BJ (cell line): ENCODE data around the gene FUCA1. TPM values are rescaled to one million over a fixed set of nuclear protein-coding genes. Genes with fewer than 3 reads are reported as not detected.

Experiments used
- CTCF ChIA-PET: fragments of 350-600 bp; formaldehyde crosslinking; extraction: SDS; loops from one replicate; lab custom pipeline; 2021; ENCODE audit warnings: antibody characterized with exemption, inconsistent platforms; lab: Yijun Ruan, JAX
- POLR2A ChIA-PET: fragments of 300-600 bp; sonication (Branson Sonifier 250); formaldehyde crosslinking; extraction: SDS; loops from one replicate; lab custom pipeline; 2021; ENCODE audit warnings: antibody characterized with exemption; lab: Charles Lee
- DNase-seq: peaks from one replicate; pipeline ENCODE4 v3.0.0-alpha.2; 2011; ENCODE audit warnings: low read depth
- H3K27me3 ChIP-seq: 2 replicates; pipeline ENCODE4 v1.6.0; 2011; ENCODE audit warnings: low read length; ENCODE audit not compliant: control insufficient read depth, insufficient read depth
- H3K36me3 ChIP-seq: 2 replicates; pipeline ENCODE4 v1.5.1; 2011; ENCODE audit warnings: low read length; ENCODE audit not compliant: control insufficient read depth, insufficient read depth
- H3K4me3 ChIP-seq: 2 replicates; pipeline ENCODE4 v1.5.1; 2011; ENCODE audit warnings: low read depth, mild to moderate bottlenecking, control low read depth, low read length
- polyA plus RNA-seq: library from polyadenylated mRNA; depleted of rRNA; stranded (reverse); fragments of >200 nt; gene quantifications from 2 replicates; pipeline ENCODE4 v1.2.3, GENCODE V29; 2011
- TF ChIP-seq, protein P1 (sequence below): IDR thresholded peaks from 2 replicates; pipeline ENCODE4 v1.5.1; 2011; ENCODE audit warnings: low read depth, mild to moderate bottlenecking, control low read depth, inconsistent platforms, low read length, moderate library complexity; ENCODE audit not compliant: insufficient read depth

The FUCA1 gene
- polyA plus RNA-seq, 1 experiment, result 12.5 TPM

DNA sequence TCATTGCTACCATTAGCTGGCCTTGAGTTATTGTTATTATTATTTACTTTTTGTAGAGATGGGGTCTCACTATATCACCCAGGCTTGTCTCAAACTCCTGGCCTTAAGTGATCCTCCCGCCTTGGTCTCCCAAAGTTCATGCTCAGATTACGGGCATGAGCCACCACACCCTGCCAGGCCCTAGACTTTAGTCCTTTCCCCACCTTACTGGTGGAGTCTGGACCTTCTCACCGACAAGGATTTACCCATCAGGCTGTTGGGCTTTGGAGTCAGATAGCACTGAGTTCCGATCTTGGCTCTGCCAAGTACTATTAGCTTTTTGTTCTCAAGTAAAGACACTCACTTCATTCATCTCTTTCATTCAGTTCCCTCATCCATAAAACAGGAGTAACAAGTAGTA is 27.9 kb upstream of the FUCA1 start:
- Histone ChIP-seq H3K27me3 (peaks cover 9% of the 10 kb centered on the region), H3K4me3 (no peak overlapping the region), H3K36me3 (no peaks in the 10 kb centered on the region)
- POLR2A ChIA-PET, result no interaction called here
- DNase-seq, result no peak
- CTCF ChIA-PET, result interaction anchor here (1.0 to 1.1 kb wide), 2 partner anchors 55 to 86 kb away, joined by 3 read pairs; no protein-coding TSS in a partner anchor
- TF ChIP-seq, protein P1, sequence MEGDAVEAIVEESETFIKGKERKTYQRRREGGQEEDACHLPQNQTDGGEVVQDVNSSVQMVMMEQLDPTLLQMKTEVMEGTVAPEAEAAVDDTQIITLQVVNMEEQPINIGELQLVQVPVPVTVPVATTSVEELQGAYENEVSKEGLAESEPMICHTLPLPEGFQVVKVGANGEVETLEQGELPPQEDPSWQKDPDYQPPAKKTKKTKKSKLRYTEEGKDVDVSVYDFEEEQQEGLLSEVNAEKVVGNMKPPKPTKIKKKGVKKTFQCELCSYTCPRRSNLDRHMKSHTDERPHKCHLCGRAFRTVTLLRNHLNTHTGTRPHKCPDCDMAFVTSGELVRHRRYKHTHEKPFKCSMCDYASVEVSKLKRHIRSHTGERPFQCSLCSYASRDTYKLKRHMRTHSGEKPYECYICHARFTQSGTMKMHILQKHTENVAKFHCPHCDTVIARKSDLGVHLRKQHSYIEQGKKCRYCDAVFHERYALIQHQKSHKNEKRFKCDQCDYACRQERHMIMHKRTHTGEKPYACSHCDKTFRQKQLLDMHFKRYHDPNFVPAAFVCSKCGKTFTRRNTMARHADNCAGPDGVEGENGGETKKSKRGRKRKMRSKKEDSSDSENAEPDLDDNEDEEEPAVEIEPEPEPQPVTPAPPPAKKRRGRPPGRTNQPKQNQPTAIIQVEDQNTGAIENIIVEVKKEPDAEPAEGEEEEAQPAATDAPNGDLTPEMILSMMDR, result no peak

- peaks cover 9% of the 10 kb centered on the region for H3K27me3 ChIP-seq
- H3K4me3 ChIP-seq, result no peak overlapping the region
- no peaks in the 10 kb centered on the region for H3K36me3 ChIP-seq
- TF ChIP-seq, protein P1, result no peak
- CTCF ChIA-PET, result no interaction called here
- POLR2A ChIA-PET, result no interaction called here
- no peak for DNase-seq
Observed at GRCh38 chr1:23895082-23895481, 27.0 kb upstream of the FUCA1 start.

GRCh38 chr1:23889074-23889473 is 21.0 kb upstream of the FUCA1 start:
- no peaks in the 10 kb centered on the region for H3K36me3 ChIP-seq
- peaks cover 8% of the 10 kb centered on the region; the same call in 1 of the 2 replicates for H3K27me3 ChIP-seq
- ChIA-PET POLR2A (no interaction called here), CTCF (no interaction called here)
- no peak for DNase-seq
- TF ChIP-seq, protein P1, result no peak
- H3K4me3 ChIP-seq, result no peak overlapping the region

GRCh38 chr1:23885222-23885621 is 17.1 kb upstream of the FUCA1 start:
- no peaks in the 10 kb centered on the region for H3K36me3 ChIP-seq
- TF ChIP-seq, protein P1, result no peak
- DNase-seq, result no peak
- POLR2A ChIA-PET, result no interaction called here
- CTCF ChIA-PET, result no interaction called here
- no peak overlapping the region for H3K4me3 ChIP-seq
- H3K27me3 ChIP-seq, result peaks cover 5% of the 10 kb centered on the region; the same call in 1 of the 2 replicates

- ChIA-PET POLR2A (no interaction called here), CTCF (interaction anchor here (0.5 to 1.5 kb wide), 3 partner anchors 15 to 1733 kb away, joined by 3 to 4 read pairs (median 4); partner anchors contain the start of gene FUCA1)
Observed at GRCh38 chr1:23882746-23883145, 14.7 kb upstream of the FUCA1 start.

More at GRCh38 chr1:23882746-23883145, 14.7 kb upstream of the FUCA1 start:
- TF ChIP-seq, protein P1, result no peak
- Histone ChIP-seq H3K4me3 (no peak overlapping the region), H3K36me3 (no peaks in the 10 kb centered on the region), H3K27me3 (peaks cover 2% of the 10 kb centered on the region; the same call in 1 of the 2 replicates)
- DNase-seq, result no peak
